Large intestine (tissue), 3 donors: ENCODE results near the gene ENGASE. TPM values are rescaled to one million over a fixed set of nuclear protein-coding genes. Genes with fewer than 3 reads are reported as not detected.

Experiments used
- DNase-seq, 2 donors: peaks; one replicate each; pipeline versions ENCODE4 v3.0.0 to v3.0.0-alpha.2; 2013
- H3K27ac ChIP-seq: one replicate; pipeline ENCODE4 v1.5.1; 2013; ENCODE audit warnings: low read length
- H3K27me3 ChIP-seq: 2 replicates; pipeline ENCODE4 v1.6.1; 2013; ENCODE audit warnings: low read length; ENCODE audit not compliant: control insufficient read depth, insufficient read depth
- H3K36me3 ChIP-seq: 2 replicates; pipeline ENCODE4 v1.6.1; 2013; ENCODE audit warnings: low read length; ENCODE audit not compliant: control insufficient read depth, insufficient read depth
- H3K4me1 ChIP-seq: one replicate; pipeline ENCODE4 v1.6.1; 2013; ENCODE audit warnings: low read length; ENCODE audit not compliant: control insufficient read depth, insufficient read depth
- H3K4me3 ChIP-seq: one replicate; pipeline ENCODE4 v1.5.1; 2013; ENCODE audit warnings: low read length
- H3K9me3 ChIP-seq: one replicate; pipeline ENCODE4 v1.6.1; 2013; ENCODE audit warnings: mild to moderate bottlenecking, low read depth, low read length, moderate library complexity; ENCODE audit not compliant: control insufficient read depth
- WGBS: methylation state at CpG from one replicate; pipeline ENCODE4 v1.1.5; 2013; ENCODE audit warnings: low lambda C conversion rate; ENCODE audit not compliant: insufficient coverage; 5-methylcytosine and 5-hydroxymethylcytosine counted together
- polyA plus RNA-seq: library from polyadenylated mRNA; unstranded; fragments of 120-200 nt; gene quantifications from one replicate; pipeline ENCODE4 v1.2.1, GENCODE V29; 2013

Gene ENGASE
- polyA plus RNA-seq, 1 donor: 78.0 TPM

GRCh38 chr17:79081571-79082276 is 7.1 kb downstream of the ENGASE start:
- WGBS: no CpG with 5 or more reads among the region's 20 CpGs

DNA sequence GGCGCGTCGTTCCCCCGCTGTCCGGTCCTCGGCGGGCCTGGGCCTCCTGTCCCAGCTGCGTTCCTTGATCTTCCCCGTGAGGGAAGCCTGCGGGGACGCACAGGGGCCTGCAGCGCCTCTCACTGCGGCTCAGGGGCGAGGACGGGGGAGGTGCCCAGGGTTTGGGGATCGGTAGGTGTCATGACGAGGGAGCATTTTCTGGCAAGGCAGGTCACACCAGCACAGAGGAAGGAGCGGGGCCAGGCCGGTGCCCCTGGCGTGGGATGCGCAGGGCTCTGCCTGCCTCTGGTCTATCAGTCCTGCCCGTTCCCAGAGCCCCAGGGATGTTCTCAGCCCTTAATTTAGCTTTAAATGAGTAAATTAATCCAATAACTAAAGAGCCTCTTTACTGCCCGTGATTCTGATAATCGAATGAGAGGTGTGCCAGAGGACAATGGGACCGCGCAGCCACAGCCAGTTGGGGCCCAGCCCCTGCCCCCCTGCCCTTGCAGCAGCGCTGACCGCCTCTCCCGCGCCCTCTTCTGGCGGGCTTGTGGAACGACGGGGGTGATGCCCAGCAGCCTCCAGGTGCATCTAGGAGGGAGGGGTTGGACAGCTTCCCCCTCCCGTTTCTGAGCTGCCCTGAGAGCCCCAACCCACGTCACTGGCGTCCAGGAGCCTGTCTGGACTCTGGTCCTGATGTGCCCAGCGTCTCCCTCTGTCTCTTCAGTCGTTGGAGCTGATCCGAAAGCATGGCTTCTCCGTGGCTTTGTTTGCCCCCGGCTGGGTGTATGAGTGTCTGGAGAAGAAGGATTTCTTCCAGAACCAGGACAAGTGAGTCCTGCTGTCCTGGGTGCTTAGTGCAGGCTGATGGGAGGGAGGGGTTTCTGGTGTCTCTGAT is 7.9 kb downstream of the ENGASE start:
- no peaks in the 10 kb centered on the region for H3K9me3 ChIP-seq
- WGBS: no CpG with 5 or more reads among the region's 41 CpGs
- H3K36me3 ChIP-seq: peaks cover 79% of the 10 kb centered on the region
- no peaks in the 10 kb centered on the region for H3K27me3 ChIP-seq
- DNase-seq: no peak
- no peak overlapping the region for H3K27ac ChIP-seq
- no peak overlapping the region for H3K4me3 ChIP-seq
- H3K4me1 ChIP-seq: no peaks in the 10 kb centered on the region

More at GRCh38 chr17:79081571-79082276, 7.1 kb downstream of the ENGASE start:
- Histone ChIP-seq H3K4me3 (no peak overlapping the region), H3K27me3 (no peaks in the 10 kb centered on the region), H3K9me3 (no peaks in the 10 kb centered on the region), H3K27ac (no peak overlapping the region), H3K4me1 (no peaks in the 10 kb centered on the region), H3K36me3 (peaks cover 74% of the 10 kb centered on the region)
- DNase-seq: no peak

DNA sequence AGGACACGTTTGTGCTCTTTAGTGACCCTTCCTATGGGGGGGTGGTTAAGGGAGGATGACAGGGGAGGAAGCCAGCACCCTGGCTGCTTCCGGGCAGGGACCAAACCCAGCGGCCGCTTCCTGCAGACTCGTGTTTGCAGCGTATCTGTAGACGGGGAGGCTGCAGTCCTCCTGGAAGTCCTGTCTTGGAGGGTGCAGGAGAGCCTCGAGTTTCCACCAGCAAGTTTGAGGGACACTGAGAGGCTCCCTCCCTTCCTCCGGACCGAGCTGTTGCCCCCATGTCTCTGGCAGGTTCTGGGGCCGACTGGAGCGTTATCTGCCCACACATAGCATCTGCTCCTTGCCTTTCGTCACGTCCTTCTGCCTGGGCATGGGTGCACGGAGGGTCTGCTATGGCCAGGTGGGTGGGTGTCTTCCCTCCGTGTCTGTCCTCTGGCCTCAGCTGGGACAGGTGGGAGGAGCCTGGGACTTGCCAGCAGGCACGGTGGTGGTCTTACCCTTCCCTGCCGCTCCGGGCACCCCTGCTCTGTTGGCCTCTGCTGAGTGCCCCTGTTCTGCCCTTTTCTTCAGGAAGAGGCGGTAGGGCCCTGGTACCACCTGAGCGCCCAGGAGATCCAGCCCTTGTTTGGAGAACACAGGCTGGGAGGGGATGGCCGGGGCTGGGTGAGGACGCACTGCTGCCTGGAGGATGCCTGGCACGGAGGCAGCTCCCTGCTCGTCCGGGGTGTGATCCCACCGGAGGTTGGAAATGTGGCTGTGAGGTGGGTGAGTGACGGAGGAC is 8.8 kb downstream of the ENGASE start:
- WGBS: no CpG with 5 or more reads among the region's 28 CpGs
- H3K36me3 ChIP-seq: peaks cover 75% of the 10 kb centered on the region
- H3K27me3 ChIP-seq: no peaks in the 10 kb centered on the region
- DNase-seq: no peak
- no peak overlapping the region for H3K4me3 ChIP-seq
- no peaks in the 10 kb centered on the region for H3K9me3 ChIP-seq
- H3K27ac ChIP-seq: no peak overlapping the region
- no peaks in the 10 kb centered on the region for H3K4me1 ChIP-seq

DNA sequence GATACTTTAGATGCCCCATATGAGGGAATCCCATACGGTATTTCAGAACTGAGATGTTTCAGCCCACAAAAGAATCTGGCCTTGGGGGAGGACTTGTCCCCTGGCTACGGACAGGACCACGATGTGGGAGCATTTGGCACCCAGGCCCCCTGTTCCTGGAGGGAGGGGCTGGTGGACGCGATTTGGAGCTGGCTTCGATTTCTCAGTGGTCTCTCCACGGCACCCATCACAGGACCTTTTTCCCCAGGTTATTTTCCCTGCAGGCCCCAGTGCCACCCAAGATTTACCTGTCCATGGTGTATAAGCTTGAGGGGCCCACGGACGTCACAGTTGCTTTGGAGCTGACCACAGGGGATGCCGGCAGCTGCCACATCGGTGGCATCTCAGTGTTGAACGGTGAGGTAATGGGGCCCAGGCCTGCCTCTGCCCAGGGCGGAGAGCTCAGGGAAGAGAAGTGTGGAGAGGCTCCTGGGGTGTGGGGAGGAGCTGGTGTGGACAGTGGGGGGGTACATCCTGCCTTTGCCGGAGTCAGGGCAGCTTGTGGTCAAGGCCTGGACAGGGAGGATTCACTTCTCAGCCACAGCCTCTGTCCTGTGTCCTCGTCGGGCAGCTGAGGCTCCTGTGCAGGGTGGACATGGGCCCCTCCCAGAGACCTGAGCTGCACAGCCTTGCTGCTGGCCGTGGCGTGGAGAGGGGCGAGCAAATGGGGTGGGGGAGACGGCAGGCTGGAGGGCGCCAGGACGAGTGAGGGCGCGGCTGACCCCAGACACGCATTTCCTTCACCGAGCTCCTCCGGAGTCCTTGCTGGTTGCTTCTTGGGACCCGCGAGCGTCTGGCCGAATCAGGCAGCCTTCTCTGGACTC is 9.9 kb downstream of the ENGASE start:
- Histone ChIP-seq H3K4me1 (no peaks in the 10 kb centered on the region), H3K4me3 (no peak overlapping the region), H3K9me3 (no peaks in the 10 kb centered on the region), H3K27ac (no peak overlapping the region), H3K27me3 (no peaks in the 10 kb centered on the region), H3K36me3 (peaks cover 67% of the 10 kb centered on the region)
- WGBS: no CpG with 5 or more reads among the region's 31 CpGs
- DNase-seq: no peak

GRCh38 chr17:79085154-79085920 is 10.7 kb downstream of the ENGASE start:
- no CpG with 5 or more reads among the region's 30 CpGs for WGBS
- H3K4me3 ChIP-seq: no peak overlapping the region
- no peak for DNase-seq
- peaks cover 59% of the 10 kb centered on the region for H3K36me3 ChIP-seq
- H3K27ac ChIP-seq: no peak overlapping the region
- no peaks in the 10 kb centered on the region for H3K4me1 ChIP-seq
- H3K27me3 ChIP-seq: no peaks in the 10 kb centered on the region
- no peaks in the 10 kb centered on the region for H3K9me3 ChIP-seq

DNA sequence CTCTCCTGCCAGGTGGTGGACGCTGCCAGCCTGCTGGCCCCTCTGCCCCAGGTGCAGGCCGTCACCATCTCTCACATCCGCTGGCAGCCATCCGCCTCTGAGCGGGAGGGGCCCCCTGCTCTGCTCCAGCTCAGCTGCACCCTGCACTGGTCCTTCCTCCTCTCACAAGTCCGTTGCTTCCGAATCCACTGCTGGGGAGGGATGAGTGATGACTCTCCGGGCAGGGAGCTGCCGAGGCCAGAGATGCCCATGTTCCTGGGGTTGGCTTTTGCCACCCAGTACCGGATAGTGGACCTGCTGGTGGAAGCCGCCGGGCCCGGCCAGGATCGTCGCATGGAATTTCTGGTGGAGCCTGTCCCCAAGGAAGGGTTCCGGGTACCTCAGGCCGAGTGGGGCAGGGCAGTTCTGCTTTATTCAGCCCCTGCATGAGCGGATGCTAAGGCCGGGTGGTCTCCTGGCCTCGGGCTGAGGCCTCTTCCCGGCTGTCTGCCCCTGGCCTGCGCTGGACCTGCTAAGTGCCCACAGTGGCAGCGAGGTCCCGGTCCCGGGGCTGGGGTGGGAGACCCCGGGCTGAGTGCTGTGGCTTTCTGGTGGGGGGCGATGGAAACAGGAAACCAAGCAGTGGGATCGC is 11.4 kb downstream of the ENGASE start:
- no peak for DNase-seq
- Histone ChIP-seq H3K27me3 (no peaks in the 10 kb centered on the region), H3K4me3 (no peak overlapping the region), H3K4me1 (no peaks in the 10 kb centered on the region), H3K36me3 (peaks cover 53% of the 10 kb centered on the region), H3K27ac (no peak overlapping the region), H3K9me3 (no peaks in the 10 kb centered on the region)
- WGBS: no CpG with 5 or more reads among the region's 28 CpGs

DNA sequence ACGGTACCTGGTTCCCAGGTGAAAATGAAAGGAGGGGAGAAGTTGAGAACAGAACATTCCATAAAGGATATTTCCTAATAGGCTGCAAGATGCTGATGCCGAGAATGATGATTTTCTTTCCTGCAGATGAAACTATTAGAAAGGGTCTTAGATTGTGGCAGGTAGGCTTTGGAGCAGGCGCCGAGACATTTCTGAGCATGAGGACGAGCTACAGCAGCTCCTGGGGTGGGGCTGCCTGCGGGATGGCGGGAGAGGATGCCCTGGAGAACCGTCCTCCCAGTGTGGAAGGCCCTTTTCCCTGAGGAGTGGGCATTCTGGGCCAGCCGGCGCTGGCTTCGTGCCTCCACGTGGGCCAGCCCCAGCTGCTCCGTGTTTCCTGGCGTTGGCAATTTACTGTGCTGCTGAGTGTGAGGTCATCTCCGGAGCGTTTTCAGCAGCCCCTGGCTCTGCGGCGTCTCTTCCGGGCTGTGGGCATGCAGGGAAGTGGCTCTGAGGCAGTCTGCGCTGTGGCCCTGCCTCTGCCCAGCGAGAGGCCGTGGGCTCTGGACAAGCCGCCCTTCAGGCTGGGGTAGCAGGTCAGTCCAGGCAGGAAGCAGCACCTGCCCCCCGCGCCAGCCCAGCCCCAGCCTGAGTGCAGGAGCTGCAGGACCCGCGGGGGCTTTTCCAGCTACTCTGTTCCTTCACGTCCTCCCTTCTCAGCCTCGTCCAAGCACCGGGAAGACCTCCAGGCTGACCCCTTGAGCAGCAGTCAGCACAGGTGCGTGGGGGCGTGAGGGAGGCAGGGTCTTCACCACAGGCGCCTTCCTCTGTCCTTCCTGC is 12.2 kb downstream of the ENGASE start:
- no peaks in the 10 kb centered on the region for H3K9me3 ChIP-seq
- no peaks in the 10 kb centered on the region for H3K27me3 ChIP-seq
- H3K4me1 ChIP-seq: no peaks in the 10 kb centered on the region
- no CpG with 5 or more reads among the region's 33 CpGs for WGBS
- peaks cover 50% of the 10 kb centered on the region for H3K36me3 ChIP-seq
- DNase-seq: no peak
- no peak overlapping the region for H3K27ac ChIP-seq
- H3K4me3 ChIP-seq: no peak overlapping the region

GRCh38 chr17:79087428-79088143 is 13.0 kb downstream of the ENGASE start:
- no peak overlapping the region for H3K27ac ChIP-seq
- H3K9me3 ChIP-seq: no peaks in the 10 kb centered on the region
- no peak overlapping the region for H3K4me3 ChIP-seq
- H3K27me3 ChIP-seq: no peaks in the 10 kb centered on the region
- H3K36me3 ChIP-seq: peaks cover 43% of the 10 kb centered on the region
- H3K4me1 ChIP-seq: no peaks in the 10 kb centered on the region
- DNase-seq: peak in 1 of 2 donors; percentile 36
- WGBS: no CpG with 5 or more reads among the region's 12 CpGs
